ENCODE results near the gene STPG4. TPM values are rescaled to one million over a fixed set of nuclear protein-coding genes. Genes with fewer than 3 reads are reported as not detected.

STPG4 gene
- total RNA-seq, 1 donor from 2014 or later: 2.9 TPM

DNA sequence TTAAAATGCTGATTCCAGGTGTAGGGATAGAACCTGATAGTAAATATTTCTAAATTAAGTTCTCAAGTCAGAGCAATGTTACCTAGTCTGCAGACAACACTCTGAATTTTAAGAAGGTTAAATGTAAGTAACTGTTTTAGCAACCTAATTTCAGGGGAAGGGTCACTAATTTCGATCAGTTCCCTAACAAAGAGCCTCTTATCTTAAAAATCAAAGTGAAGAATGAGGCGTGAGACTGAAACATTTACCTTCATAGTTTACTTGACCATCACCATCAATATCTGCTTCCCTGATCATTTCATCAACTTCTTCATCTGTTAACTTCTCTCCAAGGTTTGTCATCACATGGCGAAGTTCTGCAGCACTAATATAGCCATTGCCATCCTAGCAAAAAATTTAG, 6.4 kb upstream of the STPG4 start:
- peaks cover 0 to 58% of the 10 kb centered on the region in 2 donors for H3K36me3 ChIP-seq
- no peaks in the 10 kb centered on the region for H3K9me3 ChIP-seq
- H3K4me3 ChIP-seq: no peak overlapping the region
- no peak overlapping the region for H3K27ac ChIP-seq
- no peak for TF ChIP-seq POLR2A (IDR thresholded peaks at IDR 0.05)
- TF ChIP-seq, protein P1, sequence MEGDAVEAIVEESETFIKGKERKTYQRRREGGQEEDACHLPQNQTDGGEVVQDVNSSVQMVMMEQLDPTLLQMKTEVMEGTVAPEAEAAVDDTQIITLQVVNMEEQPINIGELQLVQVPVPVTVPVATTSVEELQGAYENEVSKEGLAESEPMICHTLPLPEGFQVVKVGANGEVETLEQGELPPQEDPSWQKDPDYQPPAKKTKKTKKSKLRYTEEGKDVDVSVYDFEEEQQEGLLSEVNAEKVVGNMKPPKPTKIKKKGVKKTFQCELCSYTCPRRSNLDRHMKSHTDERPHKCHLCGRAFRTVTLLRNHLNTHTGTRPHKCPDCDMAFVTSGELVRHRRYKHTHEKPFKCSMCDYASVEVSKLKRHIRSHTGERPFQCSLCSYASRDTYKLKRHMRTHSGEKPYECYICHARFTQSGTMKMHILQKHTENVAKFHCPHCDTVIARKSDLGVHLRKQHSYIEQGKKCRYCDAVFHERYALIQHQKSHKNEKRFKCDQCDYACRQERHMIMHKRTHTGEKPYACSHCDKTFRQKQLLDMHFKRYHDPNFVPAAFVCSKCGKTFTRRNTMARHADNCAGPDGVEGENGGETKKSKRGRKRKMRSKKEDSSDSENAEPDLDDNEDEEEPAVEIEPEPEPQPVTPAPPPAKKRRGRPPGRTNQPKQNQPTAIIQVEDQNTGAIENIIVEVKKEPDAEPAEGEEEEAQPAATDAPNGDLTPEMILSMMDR (IDR thresholded peaks at IDR 0.05): no peak
- TF ChIP-seq POLR2AphosphoS5 (IDR thresholded peaks at IDR 0.05; ENCODE audit: insufficient read depth in 1 of 2, low read depth in 1 of 2): no peak
- no peak for DNase-seq (ENCODE audit: extremely low spot score in 2 of 2)
- no peaks in the 10 kb centered on the region for H3K27me3 ChIP-seq
- H3K4me1 ChIP-seq: peaks cover 36% of the 10 kb centered on the region
- intact Hi-C loops (cut with DNase I): no loop called here

DNA sequence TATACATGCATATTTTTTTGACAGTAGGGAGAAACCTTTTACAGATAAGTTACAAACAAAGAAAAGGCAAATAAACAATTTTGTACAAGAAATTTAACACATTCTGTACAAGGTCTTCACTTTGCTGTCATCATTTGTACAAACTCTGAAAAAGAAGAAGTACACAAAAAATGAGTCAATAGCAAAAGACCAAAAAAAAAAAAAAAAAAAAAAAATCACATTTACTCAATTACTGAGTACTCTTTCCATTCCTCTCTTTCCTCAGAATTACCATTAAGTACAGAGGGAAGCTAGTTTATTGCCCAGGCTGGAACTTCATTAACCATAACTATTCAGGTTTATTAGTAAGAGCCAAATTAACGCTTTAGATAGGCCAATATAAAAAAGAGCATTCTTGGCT, 5.6 kb upstream of the STPG4 start:
- intact Hi-C loops (cut with DNase I): no loop called here
- peaks cover 28% of the 10 kb centered on the region for H3K4me1 ChIP-seq
- peaks cover 0 to 56% of the 10 kb centered on the region in 2 donors for H3K36me3 ChIP-seq
- DNase-seq (ENCODE audit: extremely low spot score in 2 of 2): no peak
- no peaks in the 10 kb centered on the region for H3K9me3 ChIP-seq
- H3K27ac ChIP-seq: no peak overlapping the region
- H3K4me3 ChIP-seq: no peak overlapping the region
- H3K27me3 ChIP-seq: no peaks in the 10 kb centered on the region
- TF ChIP-seq, protein P1 (IDR thresholded peaks at IDR 0.05): no peak
- TF ChIP-seq POLR2A (IDR thresholded peaks at IDR 0.05) (no peak), POLR2AphosphoS5 (IDR thresholded peaks at IDR 0.05; ENCODE audit: insufficient read depth in 1 of 2, low read depth in 1 of 2) (no peak)

DNA sequence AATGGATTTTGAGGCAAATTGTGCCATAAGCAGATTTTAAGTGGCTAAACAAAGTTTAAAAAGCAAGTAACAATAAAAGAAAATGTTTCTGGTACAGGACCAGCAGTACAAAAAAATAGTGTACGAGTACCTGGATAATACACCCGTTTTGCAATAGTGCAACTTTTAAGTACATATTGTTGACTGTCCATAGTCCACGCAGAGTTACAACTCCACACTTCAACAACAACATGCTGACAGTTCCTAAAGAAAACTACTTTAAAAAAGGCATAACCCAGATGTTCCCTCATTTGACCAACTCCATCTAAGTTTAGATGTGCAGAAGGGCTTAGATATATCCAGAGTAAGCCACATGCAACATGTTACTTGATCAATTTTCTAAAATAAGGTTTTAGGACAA, 5.1 kb upstream of the STPG4 start:
- no peak for DNase-seq (ENCODE audit: extremely low spot score in 2 of 2)
- Histone ChIP-seq H3K4me1 (peaks cover 23% of the 10 kb centered on the region), H3K36me3 (peaks cover 0 to 52% of the 10 kb centered on the region in 2 donors), H3K27ac (no peak overlapping the region), H3K4me3 (no peak overlapping the region), H3K27me3 (no peaks in the 10 kb centered on the region), H3K9me3 (no peaks in the 10 kb centered on the region)
- no peak for TF ChIP-seq POLR2AphosphoS5 (IDR thresholded peaks at IDR 0.05; ENCODE audit: insufficient read depth in 1 of 2, low read depth in 1 of 2)
- TF ChIP-seq POLR2A (IDR thresholded peaks at IDR 0.05): no peak
- TF ChIP-seq, protein P1 (IDR thresholded peaks at IDR 0.05): no peak
- intact Hi-C loops (cut with DNase I): no loop called here

DNA sequence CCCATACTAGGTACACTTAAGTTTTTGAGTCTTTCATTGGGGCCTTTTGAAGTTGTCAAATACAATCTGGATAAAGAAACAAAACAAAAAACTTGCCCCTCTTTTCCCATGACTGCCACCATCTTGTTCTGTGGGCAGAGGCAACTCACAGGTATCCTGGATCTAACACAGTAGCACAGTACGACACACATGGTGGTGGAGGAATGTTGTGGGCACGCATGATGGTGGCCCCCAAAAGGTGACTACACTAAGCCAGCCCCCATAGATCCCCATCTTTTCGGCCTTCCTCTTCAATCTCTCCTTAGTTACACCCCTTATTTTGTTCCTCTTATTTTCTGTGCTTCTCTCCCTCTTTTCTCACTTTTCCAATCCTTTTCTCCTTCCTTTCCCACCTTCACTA, 4.5 kb upstream of the STPG4 start:
- no peak for TF ChIP-seq POLR2AphosphoS5 (IDR thresholded peaks at IDR 0.05; ENCODE audit: insufficient read depth in 1 of 2, low read depth in 1 of 2)
- Histone ChIP-seq H3K4me1 (peaks cover 17% of the 10 kb centered on the region), H3K9me3 (no peaks in the 10 kb centered on the region), H3K4me3 (no peak overlapping the region), H3K27me3 (no peaks in the 10 kb centered on the region), H3K27ac (no peak overlapping the region), H3K36me3 (peaks cover 0 to 51% of the 10 kb centered on the region in 2 donors)
- no peak for DNase-seq (ENCODE audit: extremely low spot score in 2 of 2)
- intact Hi-C loops (cut with DNase I): no loop called here

DNA sequence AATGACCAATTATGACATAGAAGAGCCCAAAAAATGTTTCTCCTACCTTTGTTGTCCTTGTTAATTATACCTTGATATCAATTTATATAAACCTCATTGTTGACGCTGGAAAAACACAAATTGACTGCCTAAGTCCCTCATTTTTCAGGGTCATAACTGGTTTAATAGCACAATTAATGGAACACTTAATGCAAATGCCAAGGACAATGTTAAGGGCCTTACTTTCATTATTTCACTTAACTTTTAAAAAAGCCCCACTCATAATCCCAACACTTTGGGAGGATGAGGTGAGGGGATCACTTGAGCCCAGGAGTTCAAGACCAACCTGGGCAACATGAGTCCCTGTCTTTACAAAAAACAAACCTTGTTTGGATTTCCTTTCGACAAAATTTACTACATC, 3.5 kb upstream of the STPG4 start:
- H3K36me3 ChIP-seq: peaks cover 0 to 49% of the 10 kb centered on the region in 2 donors
- H3K27me3 ChIP-seq: no peaks in the 10 kb centered on the region
- TF ChIP-seq, protein P1 (IDR thresholded peaks at IDR 0.05): no peak
- no peak for TF ChIP-seq POLR2AphosphoS5 (IDR thresholded peaks at IDR 0.05; ENCODE audit: insufficient read depth in 1 of 2, low read depth in 1 of 2)
- TF ChIP-seq POLR2A (IDR thresholded peaks at IDR 0.05): no peak
- no peak for DNase-seq (ENCODE audit: extremely low spot score in 2 of 2)
- no peak overlapping the region for H3K4me3 ChIP-seq
- H3K27ac ChIP-seq: no peak overlapping the region
- H3K9me3 ChIP-seq: no peaks in the 10 kb centered on the region
- H3K4me1 ChIP-seq: peaks cover 11% of the 10 kb centered on the region
- intact Hi-C loops (cut with DNase I): no loop called here
